ENCODE results near the gene LYRM4. TPM values are rescaled to one million over a fixed set of nuclear protein-coding genes. Genes with fewer than 3 reads are reported as not detected.

Gene LYRM4
- total RNA-seq, 1 experiment from 2014 or later: 37.0 TPM

DNA sequence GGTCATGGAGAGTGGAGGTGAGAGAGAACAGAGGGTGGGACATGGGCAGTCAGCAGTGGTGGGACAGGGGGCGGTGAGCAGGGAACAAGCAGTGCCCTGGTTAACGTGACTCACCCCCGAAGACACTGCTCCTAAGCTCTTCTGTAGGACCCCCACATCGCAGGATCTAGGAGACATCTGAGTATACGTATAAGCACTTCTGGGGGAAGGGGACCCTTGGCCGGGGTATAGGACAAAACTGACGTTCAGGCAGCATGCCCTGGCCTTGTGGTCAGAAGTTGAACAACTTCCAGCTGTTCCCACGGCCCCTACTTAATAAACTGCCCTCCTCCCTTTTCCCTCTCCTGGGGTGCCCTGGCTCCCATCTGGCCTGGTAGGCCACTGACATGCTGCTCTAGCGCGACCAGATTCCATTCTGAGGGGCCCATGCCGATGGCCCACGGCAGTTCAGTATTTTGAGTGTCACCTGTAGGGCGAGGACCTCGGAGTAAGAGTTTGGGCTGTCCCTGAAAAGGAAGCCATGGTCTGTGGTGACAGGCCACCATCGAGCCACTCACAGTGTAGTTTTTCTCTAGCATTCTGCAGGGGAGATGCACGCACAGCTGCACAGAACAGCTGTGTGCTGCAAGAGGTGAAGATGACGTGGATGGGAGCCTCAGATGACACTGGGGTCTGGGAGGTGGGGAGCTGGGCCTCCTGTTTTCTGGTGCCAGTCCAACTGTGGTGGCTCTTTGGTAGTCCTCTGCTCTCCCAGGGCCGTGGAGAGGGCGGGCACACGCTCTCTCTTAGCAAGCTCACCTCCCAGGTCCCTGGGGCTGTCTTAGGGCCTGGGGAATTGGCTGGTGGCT, 137.2 kb downstream of the LYRM4 start:
- H3K27me3 ChIP-seq (ENCODE audit: insufficient read depth, low read depth): no peaks in the 10 kb centered on the region
- no peaks in the 10 kb centered on the region for H3K79me2 ChIP-seq (ENCODE audit: low read depth)
- no peaks in the 10 kb centered on the region for H3K36me3 ChIP-seq (ENCODE audit: low read depth)
- POLR2A ChIA-PET (ENCODE audit: unreplicated experiment): no interaction called here
- H3F3A ChIP-seq (ENCODE audit: insufficient read depth, low read depth): peaks cover 5% of the 10 kb centered on the region; the same call in 1 of the 2 replicates
- no peaks in the 10 kb centered on the region for H4K20me1 ChIP-seq (ENCODE audit: insufficient read depth)
- no peaks in the 10 kb centered on the region for H3K9me3 ChIP-seq (ENCODE audit: insufficient read depth, low read depth)
- H3K27ac ChIP-seq: no peak overlapping the region
- no peaks in the 10 kb centered on the region for H3K9me2 ChIP-seq (ENCODE audit: insufficient read depth)
- H3K4me2 ChIP-seq: no peak overlapping the region
- no TSS peak for BruUV-seq (replicated peaks)
- CTCF ChIA-PET: no interaction called here
- TF ChIP-seq, protein P1, sequence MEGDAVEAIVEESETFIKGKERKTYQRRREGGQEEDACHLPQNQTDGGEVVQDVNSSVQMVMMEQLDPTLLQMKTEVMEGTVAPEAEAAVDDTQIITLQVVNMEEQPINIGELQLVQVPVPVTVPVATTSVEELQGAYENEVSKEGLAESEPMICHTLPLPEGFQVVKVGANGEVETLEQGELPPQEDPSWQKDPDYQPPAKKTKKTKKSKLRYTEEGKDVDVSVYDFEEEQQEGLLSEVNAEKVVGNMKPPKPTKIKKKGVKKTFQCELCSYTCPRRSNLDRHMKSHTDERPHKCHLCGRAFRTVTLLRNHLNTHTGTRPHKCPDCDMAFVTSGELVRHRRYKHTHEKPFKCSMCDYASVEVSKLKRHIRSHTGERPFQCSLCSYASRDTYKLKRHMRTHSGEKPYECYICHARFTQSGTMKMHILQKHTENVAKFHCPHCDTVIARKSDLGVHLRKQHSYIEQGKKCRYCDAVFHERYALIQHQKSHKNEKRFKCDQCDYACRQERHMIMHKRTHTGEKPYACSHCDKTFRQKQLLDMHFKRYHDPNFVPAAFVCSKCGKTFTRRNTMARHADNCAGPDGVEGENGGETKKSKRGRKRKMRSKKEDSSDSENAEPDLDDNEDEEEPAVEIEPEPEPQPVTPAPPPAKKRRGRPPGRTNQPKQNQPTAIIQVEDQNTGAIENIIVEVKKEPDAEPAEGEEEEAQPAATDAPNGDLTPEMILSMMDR (conservative IDR thresholded peaks at IDR 0.05): no peak
- no peak for TF ChIP-seq EZH2 (IDR thresholded peaks at IDR 0.05; ENCODE audit: low read depth)
- intact Hi-C loops (cut with micrococcal nuclease; ENCODE audit: unreplicated experiment): no loop called here
- no peak overlapping the region for H3K4me3 ChIP-seq
- peaks cover 18% of the 10 kb centered on the region for H3K4me1 ChIP-seq (replicated peaks; ENCODE audit: insufficient read depth)
- no peak overlapping the region for H2AFZ ChIP-seq
- DNase-seq: no peak

DNA sequence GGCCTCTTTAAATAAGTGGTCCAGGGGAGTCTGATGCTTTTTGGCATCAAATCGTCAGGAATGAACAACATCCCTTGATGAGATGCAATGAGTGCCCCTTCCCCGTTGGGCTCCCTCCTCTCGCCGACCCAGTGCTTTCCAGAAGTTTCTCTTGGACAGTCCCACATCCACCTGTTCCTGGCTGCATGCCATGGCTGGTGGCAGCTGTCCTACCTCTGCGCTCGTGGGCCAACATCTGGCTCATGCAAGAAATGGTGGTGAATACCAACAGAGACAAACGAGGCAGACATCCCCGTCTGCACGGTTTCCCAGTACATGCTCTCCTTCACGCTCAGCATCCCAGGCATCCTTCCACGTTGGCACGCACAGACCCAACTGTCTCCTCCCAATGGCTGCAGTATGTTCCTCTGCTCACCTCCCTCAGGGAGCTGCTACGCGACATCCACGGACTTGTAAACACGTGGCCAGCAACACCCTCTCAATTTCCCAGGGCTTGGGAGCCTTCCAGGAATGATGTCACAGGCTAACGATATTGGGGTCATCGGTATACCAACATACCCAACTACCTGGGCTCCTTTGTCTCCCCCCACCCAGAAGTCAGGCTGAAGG, 138.1 kb downstream of the LYRM4 start:
- Histone ChIP-seq H3K4me2 (no peak overlapping the region), H3K27me3 (ENCODE audit: insufficient read depth, low read depth) (no peaks in the 10 kb centered on the region), H4K20me1 (ENCODE audit: insufficient read depth) (no peaks in the 10 kb centered on the region), H3K4me1 (replicated peaks; ENCODE audit: insufficient read depth) (peaks cover 18% of the 10 kb centered on the region), H3K36me3 (ENCODE audit: low read depth) (no peaks in the 10 kb centered on the region), H2AFZ (no peak overlapping the region), H3K27ac (no peak overlapping the region), H3F3A (ENCODE audit: insufficient read depth, low read depth) (peaks cover 5% of the 10 kb centered on the region; the same call in 1 of the 2 replicates), H3K9me3 (ENCODE audit: insufficient read depth, low read depth) (no peaks in the 10 kb centered on the region), H3K9me2 (ENCODE audit: insufficient read depth) (no peaks in the 10 kb centered on the region), H3K79me2 (ENCODE audit: low read depth) (no peaks in the 10 kb centered on the region), H3K4me3 (no peak overlapping the region)
- TF ChIP-seq, protein P1 (conservative IDR thresholded peaks at IDR 0.05): no peak
- TF ChIP-seq EZH2 (IDR thresholded peaks at IDR 0.05; ENCODE audit: low read depth): no peak
- intact Hi-C loops (cut with micrococcal nuclease; ENCODE audit: unreplicated experiment): no loop called here
- no TSS peak for BruUV-seq (replicated peaks)
- ChIA-PET POLR2A (ENCODE audit: unreplicated experiment) (no interaction called here), CTCF (no interaction called here)
- DNase-seq: no peak

- H3K79me2 ChIP-seq (ENCODE audit: low read depth): no peaks in the 10 kb centered on the region
- no peaks in the 10 kb centered on the region for H3K27me3 ChIP-seq (ENCODE audit: insufficient read depth, low read depth)
- H3K4me1 ChIP-seq (replicated peaks; ENCODE audit: insufficient read depth): peaks cover 18% of the 10 kb centered on the region
- BruUV-seq (replicated peaks): no TSS peak
- no peaks in the 10 kb centered on the region for H3K9me3 ChIP-seq (ENCODE audit: insufficient read depth, low read depth)
- intact Hi-C loops (cut with micrococcal nuclease; ENCODE audit: unreplicated experiment): no loop called here
- no peak overlapping the region for H3K4me3 ChIP-seq
- ChIA-PET POLR2A (ENCODE audit: unreplicated experiment) (no interaction called here), CTCF (no interaction called here)
- no peaks in the 10 kb centered on the region for H3K9me2 ChIP-seq (ENCODE audit: insufficient read depth)
- H4K20me1 ChIP-seq (ENCODE audit: insufficient read depth): no peaks in the 10 kb centered on the region
- H3K4me2 ChIP-seq: no peak overlapping the region
- no peak overlapping the region for H3K27ac ChIP-seq
- peaks cover 5% of the 10 kb centered on the region; the same call in 1 of the 2 replicates for H3F3A ChIP-seq (ENCODE audit: insufficient read depth, low read depth)
- H2AFZ ChIP-seq: no peak overlapping the region
- no peak for DNase-seq
- H3K36me3 ChIP-seq (ENCODE audit: low read depth): no peaks in the 10 kb centered on the region
- TF ChIP-seq, protein P1 (conservative IDR thresholded peaks at IDR 0.05): no peak
- no peak for TF ChIP-seq EZH2 (IDR thresholded peaks at IDR 0.05; ENCODE audit: low read depth)
Observed at GRCh38 chr6:5121956-5122355, 138.8 kb downstream of the LYRM4 start.
